Measurements from ENCODE around the gene MIEN1. TPM values are rescaled to one million over a fixed set of nuclear protein-coding genes. Genes with fewer than 3 reads are reported as not detected.

The MIEN1 gene
- total RNA-seq, 120 experiments from 2014 or later = 37.4 to 67.6 (median 52.1) TPM

Small RNA genes lying within 50 kb of the gene (microRNA-seq; reads per million reads assigned to microRNA genes)
- gene MIR4728 = 0 to 1.6 (median 0) reads per million in 43 experiments

Other genes starting within 250 kb of the MIEN1 start
- 10 to 100 TPM; 10.6 to 60.3 (median 39.0) TPM for gene NEUROD2, start 122.6 kb downstream of the MIEN1 start, total RNA-seq
- gene PPP1R1B, start 103.6 kb downstream of the MIEN1 start, total RNA-seq = 100 to 1,000 TPM in 119 of 120 experiments, 10 to 100 TPM in 1; 65.3 to 449 (median 214) TPM
- 100 to 1,000 TPM in 9 of 120 experiments, 10 to 100 TPM in 111; 45.7 to 129 (median 71.4) TPM for gene STARD3, start 93.4 kb downstream of the MIEN1 start, total RNA-seq
- gene TCAP, start 65.2 kb downstream of the MIEN1 start, total RNA-seq = 10 to 100 TPM in 8 of 120 experiments, 1 to 10 TPM in 112; 1.6 to 14.9 (median 4.8) TPM
- 10 to 100 TPM in 15 of 120 experiments, 1 to 10 TPM in 105; 1.4 to 15.3 (median 6.7) TPM for gene PNMT, start 62.1 kb downstream of the MIEN1 start, total RNA-seq
- 10 to 100 TPM; 14.2 to 41.1 (median 27.6) TPM for gene PGAP3, start 42.5 kb downstream of the MIEN1 start, total RNA-seq
- gene ERBB2, start 30.5 kb downstream of the MIEN1 start, total RNA-seq = 10 to 100 TPM in 110 of 120 experiments, 1 to 10 TPM in 10; 7.9 to 41.1 (median 16.5) TPM
- gene GRB7, start 7.4 kb upstream of the MIEN1 start, total RNA-seq = 1 to 10 TPM in 99 of 120 experiments, under 1 TPM in 20, not detected in 1; 0.31 to 8.2 (median 1.8) TPM
- 1 to 10 TPM in 85 of 120 experiments, under 1 TPM in 35; 0.35 to 5.2 (median 1.4) TPM for gene IKZF3, start 133.8 kb upstream of the MIEN1 start, total RNA-seq
- not detected for gene ZPBP2, start 137.7 kb upstream of the MIEN1 start, total RNA-seq
- gene GSDMB, start 188.1 kb upstream of the MIEN1 start, total RNA-seq = 10 to 100 TPM in 118 of 120 experiments, 1 to 10 TPM in 2; 8.8 to 58.3 (median 24.9) TPM
- gene ORMDL3, start 197.1 kb upstream of the MIEN1 start, total RNA-seq = 10 to 100 TPM; 42.7 to 90.1 (median 58.8) TPM
- gene LRRC3C, start 197.2 kb upstream of the MIEN1 start, total RNA-seq = under 1 TPM in 6 of 120 experiments, not detected in 114; 0.47 to 1.00 (median 0.60) TPM
- gene GSDMA, start 232.5 kb upstream of the MIEN1 start, total RNA-seq = 1 to 10 TPM in 1 of 120 experiments, under 1 TPM in 5, not detected in 114; 0.22 to 1.3 (median 0.35) TPM